IPS-18c (cell line): ENCODE measurements around the gene FIZ1.
A peak's percentile ranks its signal among the peaks of the same experiment; 100 is the strongest.

ENCODE experiments used
- H3K4me3 ChIP-seq: 2 replicates; pipeline ENCODE4 v1.7.0; 2013; ENCODE audit warnings: low read depth, mild to moderate bottlenecking, low read length, moderate library complexity; ENCODE audit not compliant: insufficient read depth
- H3K9me3 ChIP-seq: one replicate; pipeline ENCODE4 v1.6.1; 2013; ENCODE audit warnings: mild to moderate bottlenecking, low read length, moderate library complexity; ENCODE audit not compliant: control insufficient read depth, insufficient read depth

FIZ1 gene, protein sequence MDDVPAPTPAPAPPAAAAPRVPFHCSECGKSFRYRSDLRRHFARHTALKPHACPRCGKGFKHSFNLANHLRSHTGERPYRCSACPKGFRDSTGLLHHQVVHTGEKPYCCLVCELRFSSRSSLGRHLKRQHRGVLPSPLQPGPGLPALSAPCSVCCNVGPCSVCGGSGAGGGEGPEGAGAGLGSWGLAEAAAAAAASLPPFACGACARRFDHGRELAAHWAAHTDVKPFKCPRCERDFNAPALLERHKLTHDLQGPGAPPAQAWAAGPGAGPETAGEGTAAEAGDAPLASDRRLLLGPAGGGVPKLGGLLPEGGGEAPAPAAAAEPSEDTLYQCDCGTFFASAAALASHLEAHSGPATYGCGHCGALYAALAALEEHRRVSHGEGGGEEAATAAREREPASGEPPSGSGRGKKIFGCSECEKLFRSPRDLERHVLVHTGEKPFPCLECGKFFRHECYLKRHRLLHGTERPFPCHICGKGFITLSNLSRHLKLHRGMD

DNA sequence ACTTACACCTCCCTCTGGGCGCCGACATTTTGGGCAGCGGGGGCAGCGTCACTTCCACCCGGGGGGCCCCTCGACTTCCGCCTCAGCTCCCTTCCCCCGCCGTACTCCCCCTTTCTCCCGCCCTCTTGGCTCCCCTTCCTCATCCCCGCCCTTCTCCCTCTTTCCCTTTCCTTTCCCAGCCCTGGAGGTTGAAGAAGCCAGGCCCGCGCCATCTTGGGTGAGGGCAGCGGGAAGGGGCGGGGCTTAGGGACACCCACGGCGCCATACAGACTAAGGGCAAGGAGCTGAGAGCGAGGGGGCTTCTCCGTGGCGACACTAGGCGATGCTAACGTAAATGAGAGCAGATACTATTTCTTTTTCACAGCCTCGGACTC, at the start of gene FIZ1:
FIZ1 (minus strand) TSS at position 50 of the 374 bp plus-strand sequence. CDS start 1,652 bp downstream, outside the sequence.
- Histone ChIP-seq H3K4me3 (peak within 1 kb of the TSS; percentile 77), H3K9me3 (no peaks in the 10 kb centered on the region)

DNA sequence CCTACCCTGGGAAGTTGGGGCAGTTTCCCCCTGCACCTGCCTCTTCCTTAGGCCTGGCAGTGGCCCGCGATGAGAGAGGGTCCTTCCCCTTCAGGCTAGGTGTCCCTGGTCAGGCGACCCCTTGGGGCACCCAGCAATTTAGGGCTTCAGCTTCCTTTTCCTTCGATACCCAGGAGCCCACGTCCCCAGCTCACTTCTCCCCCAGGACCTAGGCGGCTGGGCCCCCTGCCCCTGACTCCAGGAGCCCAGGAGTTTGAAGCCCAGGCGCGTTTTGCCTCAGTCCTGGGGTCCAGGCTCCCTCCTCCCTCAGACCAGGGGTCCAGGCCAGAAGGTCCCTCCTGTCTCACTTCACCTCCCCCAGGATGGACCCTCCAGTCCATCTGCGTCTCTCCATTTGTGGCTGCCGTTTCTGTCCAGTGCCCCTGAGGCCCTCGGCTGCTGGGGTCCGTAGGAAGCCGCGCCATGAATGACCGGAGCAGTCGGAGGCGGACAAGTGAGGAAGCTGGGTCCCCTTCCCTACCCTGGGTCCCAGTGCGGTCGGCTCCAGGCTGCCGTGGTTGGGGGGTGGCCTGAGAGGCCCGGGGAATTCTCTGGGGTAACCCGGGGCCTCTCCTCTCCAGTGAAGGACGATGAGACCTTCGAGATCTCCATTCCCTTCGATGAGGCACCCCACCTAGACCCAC, 49.4 kb upstream of the FIZ1 start:
- H3K4me3 ChIP-seq: peak overlapping the region; percentile 89
- H3K9me3 ChIP-seq: no peaks in the 10 kb centered on the region

DNA sequence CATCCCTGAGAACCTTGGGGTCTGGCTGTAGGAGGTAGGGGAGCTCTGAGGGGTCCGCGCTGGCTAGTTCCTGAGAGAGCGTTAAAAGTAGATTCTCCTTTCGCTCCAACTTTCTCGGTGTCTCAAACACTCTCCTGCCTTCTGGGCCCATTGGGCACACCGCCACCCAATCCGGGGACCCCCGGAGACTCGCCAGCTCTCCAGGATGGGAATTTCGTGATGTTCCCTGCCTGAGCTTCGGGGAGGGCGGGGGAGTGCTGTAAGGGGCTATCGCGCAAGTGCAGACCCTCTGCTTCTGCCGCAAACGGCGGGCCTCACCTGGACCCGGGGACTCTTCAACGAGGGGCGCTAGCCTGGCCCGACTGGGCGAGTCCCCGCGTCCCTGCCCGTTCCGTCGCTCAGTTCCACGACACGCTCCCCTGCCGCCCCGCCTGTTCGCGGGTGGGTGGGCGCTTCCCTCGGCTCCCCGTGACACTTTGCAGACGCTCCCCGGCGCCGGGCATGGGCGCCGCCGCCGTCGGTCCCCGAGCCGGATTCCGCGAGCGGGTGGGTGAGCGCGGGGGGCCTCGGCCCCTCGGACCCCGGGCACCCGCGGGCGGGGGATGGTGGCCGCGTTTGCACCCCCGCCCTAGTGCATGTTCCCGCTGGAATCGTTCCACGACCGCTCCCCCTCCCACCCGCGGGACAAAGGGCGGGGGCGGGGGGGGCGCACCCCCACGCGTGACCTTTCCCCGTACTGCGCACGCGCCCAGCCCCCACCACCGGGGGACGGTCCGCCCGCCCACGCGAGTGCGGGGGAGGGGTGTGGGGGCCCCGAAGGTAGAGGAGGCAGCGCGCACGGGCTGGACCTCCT, 48.6 kb upstream of the FIZ1 start, which contains the start of gene CCDC106:
CCDC106 (plus strand) TSS at position 481 of the 853 bp plus-strand sequence. CDS start 835 bp downstream, outside the sequence.
- no peaks in the 10 kb centered on the region for H3K9me3 ChIP-seq
- H3K4me3 ChIP-seq: peak within 1 kb of the TSS; percentile 89

DNA sequence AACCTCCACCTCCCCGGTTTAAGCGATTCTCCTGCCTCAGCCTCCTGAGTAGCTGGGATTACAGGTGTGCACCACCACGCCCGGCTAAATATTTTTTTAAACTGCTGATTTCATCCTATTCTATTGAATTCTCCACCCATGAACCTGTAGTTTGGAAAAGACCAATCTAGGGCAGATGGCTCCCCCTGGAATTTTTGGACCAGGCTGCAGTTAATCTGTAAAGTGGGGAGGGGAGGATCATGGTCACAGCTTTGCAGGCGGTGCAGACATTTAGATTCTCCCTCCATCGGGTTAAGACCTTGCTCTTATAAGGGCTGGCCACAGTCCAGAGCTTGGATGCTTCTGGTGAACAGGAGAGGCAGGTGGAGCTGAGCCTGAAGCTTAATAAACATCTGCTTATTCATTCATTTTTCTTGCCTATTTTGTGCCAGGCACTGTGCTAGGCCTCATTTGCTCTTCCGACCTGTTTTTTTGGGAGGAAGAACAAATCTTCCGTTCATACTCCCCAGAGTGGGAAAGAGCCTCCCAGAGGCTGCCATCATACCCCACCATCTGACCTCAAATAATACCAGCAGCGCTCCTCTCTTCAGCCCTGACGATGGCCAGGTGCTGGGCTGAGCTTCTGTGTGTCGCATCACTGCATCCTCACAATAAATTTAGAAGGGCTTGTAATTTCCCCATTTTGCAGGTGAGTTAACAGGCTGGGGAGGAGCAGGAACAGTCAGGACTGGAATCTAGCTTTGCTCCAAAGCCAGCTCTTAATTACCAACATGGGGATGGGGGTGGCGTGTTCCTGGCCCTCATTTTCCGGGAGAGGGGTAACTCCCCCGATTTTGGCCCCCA, 47.8 kb upstream of the FIZ1 start:
- no peaks in the 10 kb centered on the region for H3K9me3 ChIP-seq
- H3K4me3 ChIP-seq: peak overlapping the region; percentile 89

DNA sequence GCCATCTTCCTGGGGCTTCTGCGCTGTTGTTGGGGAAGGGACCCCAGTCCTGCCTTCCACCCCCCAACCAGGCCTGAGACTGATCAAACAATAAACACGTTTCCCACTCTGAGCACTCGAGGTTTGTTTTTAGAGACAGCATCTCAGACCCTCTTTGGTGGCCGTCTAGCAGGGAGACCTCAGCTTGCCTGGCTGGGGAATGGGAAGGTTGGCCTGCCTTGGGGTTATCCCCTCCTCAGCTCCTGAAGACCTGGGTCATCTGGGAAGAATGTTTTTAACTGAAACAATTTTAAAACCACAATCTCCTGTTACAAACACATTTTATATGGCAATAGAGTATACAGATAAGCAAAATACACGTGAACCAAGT, 46.2 kb upstream of the FIZ1 start:
- Histone ChIP-seq H3K9me3 (peaks cover 2% of the 10 kb centered on the region), H3K4me3 (no peak overlapping the region)

DNA sequence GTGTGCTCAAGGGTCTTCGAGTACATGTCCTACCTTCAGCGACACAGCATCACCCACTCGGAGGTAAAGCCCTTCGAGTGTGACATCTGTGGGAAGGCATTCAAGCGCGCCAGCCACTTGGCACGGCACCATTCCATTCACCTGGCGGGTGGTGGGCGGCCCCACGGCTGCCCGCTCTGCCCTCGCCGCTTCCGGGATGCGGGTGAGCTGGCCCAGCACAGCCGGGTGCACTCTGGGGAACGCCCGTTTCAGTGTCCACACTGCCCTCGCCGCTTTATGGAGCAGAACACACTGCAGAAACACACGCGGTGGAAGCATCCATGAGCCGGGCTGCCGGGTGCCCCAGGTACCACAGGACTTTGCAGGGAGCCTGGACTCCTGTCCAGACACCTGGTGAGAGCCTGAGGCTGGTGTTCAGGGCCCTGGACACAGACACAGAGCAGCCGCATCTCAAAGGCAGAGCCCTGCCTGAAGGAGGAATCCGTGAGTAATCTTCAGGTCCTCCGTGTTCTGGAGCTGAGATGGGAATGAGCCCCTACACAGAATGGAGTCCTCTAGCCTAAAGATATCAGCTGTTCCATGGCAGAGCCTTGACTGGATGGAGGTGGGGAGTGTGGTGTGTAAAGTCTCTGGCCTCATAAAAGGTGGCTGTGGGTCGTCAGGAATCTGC, 45.7 kb upstream of the FIZ1 start:
- H3K9me3 ChIP-seq: peaks cover 7% of the 10 kb centered on the region
- H3K4me3 ChIP-seq: peak overlapping the region; percentile 64

DNA sequence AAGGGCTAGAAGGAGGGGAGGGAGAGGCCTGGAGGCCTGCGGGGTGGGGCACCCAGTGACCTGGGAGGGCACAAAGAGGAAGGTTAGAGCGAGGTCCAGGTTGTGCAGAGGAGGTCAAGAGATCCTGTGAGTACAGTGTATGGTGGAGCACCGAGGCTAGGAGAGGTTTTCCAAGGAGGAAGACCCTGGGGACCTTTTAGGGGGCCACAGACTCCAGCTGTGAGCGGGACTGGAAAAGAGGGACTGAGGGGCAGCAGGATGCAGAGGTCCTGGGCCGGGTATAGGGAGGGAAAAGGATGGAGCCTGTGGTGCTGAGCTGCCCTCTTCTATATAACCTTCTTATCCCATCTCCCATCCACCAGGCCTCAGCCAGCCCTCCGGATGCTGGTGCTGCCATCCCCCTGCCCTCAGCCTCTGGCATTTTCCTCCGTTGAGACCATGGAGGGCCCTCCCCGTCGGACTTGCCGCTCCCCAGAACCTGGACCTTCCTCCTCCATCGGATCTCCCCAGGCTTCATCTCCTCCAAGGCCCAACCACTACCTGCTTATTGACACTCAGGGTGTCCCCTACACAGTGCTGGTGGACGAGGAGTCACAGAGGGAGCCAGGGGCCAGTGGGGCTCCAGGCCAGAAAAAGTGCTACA, 45.0 kb upstream of the FIZ1 start:
- peak overlapping the region; percentile 64 for H3K4me3 ChIP-seq
- peaks cover 7% of the 10 kb centered on the region for H3K9me3 ChIP-seq

DNA sequence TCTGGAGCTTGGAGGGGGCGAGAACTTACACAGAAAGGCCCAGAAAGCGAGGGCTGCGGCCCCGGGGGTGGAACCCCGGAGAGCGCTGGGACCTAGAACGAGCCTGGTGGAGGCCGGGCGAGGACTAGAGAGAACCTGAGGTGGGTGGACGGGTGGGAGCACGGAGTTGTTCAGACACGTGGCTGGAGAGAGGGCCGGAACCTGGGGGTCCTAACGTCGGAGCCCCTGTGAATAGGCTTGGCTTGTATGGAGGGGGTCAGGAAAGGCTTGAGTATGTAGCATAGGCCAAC, 44.5 kb upstream of the FIZ1 start:
- peaks cover 8% of the 10 kb centered on the region for H3K9me3 ChIP-seq
- peak overlapping the region; percentile 64 for H3K4me3 ChIP-seq

DNA sequence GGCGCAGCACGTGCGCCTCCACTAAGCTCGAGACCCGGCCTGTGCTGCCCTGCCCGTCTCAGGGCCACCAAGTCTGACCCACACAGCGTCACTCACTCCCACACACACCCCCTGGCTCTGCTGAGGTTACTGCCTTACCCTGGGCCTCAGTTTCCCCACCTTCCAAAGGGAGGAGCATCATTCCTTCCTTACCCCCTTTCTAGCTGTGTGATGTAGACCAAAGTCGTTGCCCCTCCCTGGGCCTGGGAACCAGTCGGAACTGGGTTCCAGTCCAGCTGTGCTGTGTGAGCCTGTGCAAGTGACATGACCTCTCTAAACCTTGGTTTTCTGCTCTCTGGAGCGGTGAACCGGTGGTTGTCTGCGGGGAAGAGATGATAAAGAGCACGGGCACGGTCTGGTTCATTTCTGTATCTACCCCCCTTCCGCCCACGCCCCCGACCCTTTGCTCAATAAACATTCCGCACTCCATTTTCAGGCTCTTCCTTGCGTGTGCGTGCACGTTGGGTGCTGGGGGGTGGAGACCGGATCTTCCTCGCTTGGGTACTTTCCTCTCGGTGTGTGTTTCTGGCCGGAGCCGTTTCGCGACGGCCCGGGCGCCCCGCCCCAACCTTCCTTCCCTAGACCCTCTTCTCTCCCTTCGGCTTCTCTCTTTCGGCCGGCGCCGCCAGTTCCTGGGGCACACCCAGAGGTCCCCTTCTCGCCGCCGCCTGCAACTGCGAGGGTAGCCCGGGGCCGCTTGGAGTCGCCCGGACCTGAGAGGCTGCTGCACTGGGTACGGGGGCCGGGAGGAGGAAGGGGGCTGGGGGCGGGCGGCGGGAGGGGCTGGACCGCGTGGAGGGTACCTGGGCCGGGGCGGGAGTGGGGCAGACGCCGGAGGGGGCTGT, 43.9 kb upstream of the FIZ1 start, which contains the start of gene ZNF581:
ZNF581 (plus strand) TSS at position 647 of the 884 bp plus-strand sequence. CDS start 923 bp downstream, outside the sequence.
- peaks cover 9% of the 10 kb centered on the region for H3K9me3 ChIP-seq

DNA sequence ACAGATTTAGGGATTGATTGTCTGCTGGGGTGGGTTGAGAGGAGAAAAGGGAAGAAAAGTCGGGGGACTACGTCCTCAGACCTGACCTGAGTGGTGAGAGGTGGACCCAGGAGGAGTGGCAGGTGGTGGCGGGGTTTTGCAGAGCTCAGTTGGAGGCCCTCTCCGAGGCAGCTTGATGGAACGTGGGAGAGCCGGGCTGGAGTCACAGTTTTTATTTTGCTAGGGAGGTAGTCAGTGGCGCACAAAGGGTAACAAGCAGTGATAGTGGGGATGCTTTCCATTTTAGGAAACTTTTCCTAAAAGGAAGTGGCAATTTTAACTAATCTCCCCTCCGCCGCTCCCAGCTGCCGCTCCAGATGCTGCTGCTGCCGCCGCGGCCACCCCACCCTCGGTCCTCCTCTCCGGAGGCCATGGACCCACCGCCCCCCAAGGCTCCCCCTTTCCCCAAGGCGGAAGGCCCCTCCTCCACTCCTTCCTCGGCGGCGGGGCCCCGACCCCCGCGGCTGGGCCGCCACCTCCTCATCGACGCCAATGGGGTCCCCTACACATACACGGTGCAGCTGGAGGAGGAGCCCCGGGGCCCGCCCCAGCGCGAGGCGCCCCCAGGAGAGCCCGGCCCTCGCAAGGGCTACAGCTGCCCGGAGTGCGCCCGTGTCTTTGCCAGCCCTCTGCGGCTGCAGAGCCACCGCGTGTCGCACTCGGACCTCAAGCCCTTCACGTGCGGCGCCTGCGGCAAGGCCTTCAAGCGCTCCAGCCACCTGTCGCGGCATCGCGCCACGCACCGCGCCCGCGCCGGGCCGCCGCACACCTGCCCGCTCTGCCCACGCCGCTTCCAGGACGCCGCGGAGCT, 43.1 kb upstream of the FIZ1 start:
- peak overlapping the region; percentile 64 for H3K4me3 ChIP-seq
- H3K9me3 ChIP-seq: peaks cover 9% of the 10 kb centered on the region

More for the DNA sequence above, 43.9 kb upstream of the FIZ1 start, which contains the start of gene ZNF581:
- H3K4me3 ChIP-seq: peak within 1 kb of the TSS; percentile 64

DNA sequence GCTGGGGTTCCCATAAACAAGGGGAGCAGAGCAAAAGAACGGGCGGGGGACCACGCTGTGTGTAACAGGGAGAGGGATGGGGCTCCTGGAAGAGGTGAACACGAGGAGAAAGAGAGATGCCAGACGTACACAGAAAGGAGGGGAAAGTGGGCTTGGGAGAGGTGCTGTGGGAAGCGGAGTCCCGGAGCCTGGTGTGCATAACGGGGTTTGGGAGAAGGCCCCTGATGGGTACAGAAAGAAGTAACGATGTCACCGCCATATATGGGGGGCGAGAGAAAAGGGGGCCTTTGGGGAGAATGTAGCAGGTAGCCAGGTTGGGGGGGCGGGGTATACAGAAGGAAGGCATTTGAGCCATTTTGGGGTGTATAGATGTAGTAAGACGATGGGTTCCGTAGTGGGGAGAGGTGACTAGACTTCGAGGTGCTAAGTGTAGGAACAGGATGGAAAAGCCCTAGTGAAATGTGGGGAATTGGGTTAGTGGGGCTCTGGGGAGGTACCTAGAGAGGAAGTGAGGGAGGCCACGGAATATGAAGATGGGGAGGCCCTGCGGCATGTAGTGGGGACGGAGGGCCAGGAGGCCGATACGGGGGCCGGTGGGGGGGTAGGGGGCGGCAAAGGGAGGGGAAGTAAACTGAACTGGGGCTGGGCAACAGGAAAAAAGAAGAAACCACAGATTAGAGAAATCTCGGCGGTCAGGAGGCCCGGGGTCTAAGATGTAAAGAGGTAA, 42.3 kb upstream of the FIZ1 start:
- peaks cover 9% of the 10 kb centered on the region for H3K9me3 ChIP-seq
- peak overlapping the region; percentile 64 for H3K4me3 ChIP-seq

DNA sequence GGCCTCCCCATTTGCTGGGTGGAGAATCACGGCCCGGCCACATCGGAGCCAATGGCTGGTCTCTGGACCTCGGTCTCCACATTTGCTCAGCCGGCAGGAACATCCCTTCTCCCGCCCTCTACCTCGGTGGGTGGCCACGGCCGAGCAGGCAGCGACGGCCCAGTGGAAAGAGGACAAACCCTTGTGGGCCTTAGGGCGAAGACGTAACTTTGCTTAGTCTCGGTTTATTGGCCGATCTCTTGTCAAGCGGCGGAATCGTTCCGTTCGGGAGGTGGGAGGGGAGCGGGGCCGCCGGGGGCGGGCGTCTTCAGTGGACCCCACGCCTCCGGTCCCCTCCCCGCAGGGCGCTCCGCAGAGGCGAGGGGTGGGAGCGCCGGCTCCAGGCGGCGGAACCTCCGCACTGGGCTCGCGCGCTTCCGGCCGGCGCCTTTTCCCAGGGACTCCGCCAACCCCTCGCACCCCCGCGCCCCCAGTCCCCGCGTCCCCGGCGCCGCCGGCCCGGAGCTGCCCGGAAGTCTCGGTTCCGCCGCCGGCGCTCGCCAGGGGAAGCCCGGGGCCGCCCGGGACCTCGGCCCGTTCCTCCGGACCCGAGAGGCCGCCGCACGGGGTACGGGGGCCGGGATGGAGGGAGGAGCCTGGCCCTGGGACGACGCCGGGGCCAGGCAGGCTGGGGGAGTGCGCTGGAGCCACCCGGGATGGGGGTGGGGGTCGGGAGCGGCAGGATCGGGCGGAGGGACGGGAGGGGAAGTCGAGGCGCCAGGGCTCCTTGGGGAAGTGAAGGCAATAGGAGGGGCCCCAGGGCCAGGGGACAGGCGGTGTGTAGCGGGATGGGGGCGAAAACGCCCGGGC, 41.5 kb upstream of the FIZ1 start, which contains the start of gene ZNF580:
ZNF580 (plus strand) TSS at position 426 of the 849 bp plus-strand sequence. CDS start 1,507 bp downstream, outside the sequence.
- Histone ChIP-seq H3K9me3 (peaks cover 9% of the 10 kb centered on the region), H3K4me3 (peak within 1 kb of the TSS; percentile 64)
